ENCODE results near the gene LCAT. TPM values are rescaled to one million over a fixed set of nuclear protein-coding genes. Genes with fewer than 3 reads are reported as not detected.

LCAT gene
- polyA plus RNA-seq, 1 of the 3 experiments (the other 2 are of a cell fraction): 11.1 TPM

DNA sequence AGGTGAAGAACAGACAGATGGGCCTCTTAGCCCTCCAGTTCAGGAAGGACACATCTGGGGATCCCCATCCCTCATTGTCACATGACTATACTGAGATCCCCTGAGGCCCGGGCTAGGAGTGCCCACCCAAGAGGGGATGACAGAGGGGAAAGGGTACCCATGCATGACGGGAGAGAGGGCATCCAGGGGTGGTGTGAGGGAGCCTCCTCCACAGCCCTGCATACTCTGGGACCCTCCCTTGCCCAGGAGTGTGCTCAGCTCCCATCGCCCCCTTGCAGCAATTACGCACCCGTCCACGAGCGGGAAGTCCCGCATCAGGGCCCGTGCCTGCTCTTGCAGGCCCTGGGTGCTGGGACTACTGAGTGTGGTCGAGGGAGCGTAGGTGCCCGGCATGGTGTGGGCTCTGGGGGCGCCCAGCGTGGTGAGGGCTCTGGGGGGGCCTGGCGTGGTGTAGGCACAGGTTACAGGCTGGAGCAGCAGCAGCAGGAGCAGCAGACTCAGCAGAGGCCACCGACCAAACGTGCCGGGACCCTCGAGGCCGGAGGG is 48.8 kb upstream of the LCAT start:
- POLR2A ChIA-PET: no interaction called here

More for the DNA sequence above, 48.8 kb upstream of the LCAT start:
- TF ChIP-seq RCOR1 (IDR thresholded peaks at IDR 0.05; ENCODE audit: low read length): no peak
- TF ChIP-seq GATA2 (CRISPR knock-in tag; IDR thresholded peaks at IDR 0.05): no peak
- TF ChIP-seq, protein P1, sequence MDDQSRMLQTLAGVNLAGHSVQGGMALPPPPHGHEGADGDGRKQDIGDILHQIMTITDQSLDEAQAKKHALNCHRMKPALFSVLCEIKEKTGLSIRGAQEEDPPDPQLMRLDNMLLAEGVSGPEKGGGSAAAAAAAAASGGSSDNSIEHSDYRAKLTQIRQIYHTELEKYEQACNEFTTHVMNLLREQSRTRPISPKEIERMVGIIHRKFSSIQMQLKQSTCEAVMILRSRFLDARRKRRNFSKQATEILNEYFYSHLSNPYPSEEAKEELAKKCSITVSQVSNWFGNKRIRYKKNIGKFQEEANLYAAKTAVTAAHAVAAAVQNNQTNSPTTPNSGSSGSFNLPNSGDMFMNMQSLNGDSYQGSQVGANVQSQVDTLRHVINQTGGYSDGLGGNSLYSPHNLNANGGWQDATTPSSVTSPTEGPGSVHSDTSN (IDR thresholded peaks at IDR 0.05): no peak
- TF ChIP-seq, protein P2, sequence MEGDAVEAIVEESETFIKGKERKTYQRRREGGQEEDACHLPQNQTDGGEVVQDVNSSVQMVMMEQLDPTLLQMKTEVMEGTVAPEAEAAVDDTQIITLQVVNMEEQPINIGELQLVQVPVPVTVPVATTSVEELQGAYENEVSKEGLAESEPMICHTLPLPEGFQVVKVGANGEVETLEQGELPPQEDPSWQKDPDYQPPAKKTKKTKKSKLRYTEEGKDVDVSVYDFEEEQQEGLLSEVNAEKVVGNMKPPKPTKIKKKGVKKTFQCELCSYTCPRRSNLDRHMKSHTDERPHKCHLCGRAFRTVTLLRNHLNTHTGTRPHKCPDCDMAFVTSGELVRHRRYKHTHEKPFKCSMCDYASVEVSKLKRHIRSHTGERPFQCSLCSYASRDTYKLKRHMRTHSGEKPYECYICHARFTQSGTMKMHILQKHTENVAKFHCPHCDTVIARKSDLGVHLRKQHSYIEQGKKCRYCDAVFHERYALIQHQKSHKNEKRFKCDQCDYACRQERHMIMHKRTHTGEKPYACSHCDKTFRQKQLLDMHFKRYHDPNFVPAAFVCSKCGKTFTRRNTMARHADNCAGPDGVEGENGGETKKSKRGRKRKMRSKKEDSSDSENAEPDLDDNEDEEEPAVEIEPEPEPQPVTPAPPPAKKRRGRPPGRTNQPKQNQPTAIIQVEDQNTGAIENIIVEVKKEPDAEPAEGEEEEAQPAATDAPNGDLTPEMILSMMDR (IDR thresholded peaks at IDR 0.05): no peak
- TF ChIP-seq RFX5 (IDR thresholded peaks at IDR 0.05; ENCODE audit: low read length): no peak
- TF ChIP-seq USF1 (IDR thresholded peaks at IDR 0.05; ENCODE audit: borderline replicate concordance, low read depth): no peak
- TF ChIP-seq FOXJ3 (CRISPR knock-in tag; IDR thresholded peaks at IDR 0.05): no peak
- TF ChIP-seq, protein P3, sequence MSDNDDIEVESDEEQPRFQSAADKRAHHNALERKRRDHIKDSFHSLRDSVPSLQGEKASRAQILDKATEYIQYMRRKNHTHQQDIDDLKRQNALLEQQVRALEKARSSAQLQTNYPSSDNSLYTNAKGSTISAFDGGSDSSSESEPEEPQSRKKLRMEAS (IDR thresholded peaks at IDR 0.05; ENCODE audit: low read depth): no peak
- no peak for TF ChIP-seq MEF2A (IDR thresholded peaks at IDR 0.05; ENCODE audit: borderline replicate concordance, low read depth)
- no peak for TF ChIP-seq REST (IDR thresholded peaks at IDR 0.05; ENCODE audit: low read depth, low read length)
- no peak for TF ChIP-seq EP300 (IDR thresholded peaks at IDR 0.05; ENCODE audit: borderline replicate concordance in 1 of 2, low read depth in 1 of 2, low read length in 1 of 2)
- no peak for TF ChIP-seq TAF1 (IDR thresholded peaks at IDR 0.05; ENCODE audit: borderline replicate concordance, low read depth, low read length)
- TF ChIP-seq SIN3A (IDR thresholded peaks at IDR 0.05; ENCODE audit: borderline replicate concordance, low read depth, low read length): no peak
- no peak for TF ChIP-seq RXRA (IDR thresholded peaks at IDR 0.05; ENCODE audit: borderline replicate concordance, low read depth)
- TF ChIP-seq SMC3 (IDR thresholded peaks at IDR 0.05; ENCODE audit: low read depth, low read length): no peak
- TF ChIP-seq FOXM1 (IDR thresholded peaks at IDR 0.05; ENCODE audit: low read depth): no peak
- no peak for TF ChIP-seq FOSL2 (IDR thresholded peaks at IDR 0.05; ENCODE audit: borderline replicate concordance, low read depth)
- TF ChIP-seq, protein P4, sequence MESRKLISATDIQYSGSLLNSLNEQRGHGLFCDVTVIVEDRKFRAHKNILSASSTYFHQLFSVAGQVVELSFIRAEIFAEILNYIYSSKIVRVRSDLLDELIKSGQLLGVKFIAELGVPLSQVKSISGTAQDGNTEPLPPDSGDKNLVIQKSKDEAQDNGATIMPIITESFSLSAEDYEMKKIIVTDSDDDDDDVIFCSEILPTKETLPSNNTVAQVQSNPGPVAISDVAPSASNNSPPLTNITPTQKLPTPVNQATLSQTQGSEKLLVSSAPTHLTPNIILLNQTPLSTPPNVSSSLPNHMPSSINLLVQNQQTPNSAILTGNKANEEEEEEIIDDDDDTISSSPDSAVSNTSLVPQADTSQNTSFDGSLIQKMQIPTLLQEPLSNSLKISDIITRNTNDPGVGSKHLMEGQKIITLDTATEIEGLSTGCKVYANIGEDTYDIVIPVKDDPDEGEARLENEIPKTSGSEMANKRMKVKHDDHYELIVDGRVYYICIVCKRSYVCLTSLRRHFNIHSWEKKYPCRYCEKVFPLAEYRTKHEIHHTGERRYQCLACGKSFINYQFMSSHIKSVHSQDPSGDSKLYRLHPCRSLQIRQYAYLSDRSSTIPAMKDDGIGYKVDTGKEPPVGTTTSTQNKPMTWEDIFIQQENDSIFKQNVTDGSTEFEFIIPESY (IDR thresholded peaks at IDR 0.05; ENCODE audit: borderline replicate concordance, low read depth): no peak
- no peak for TF ChIP-seq NRF1 (IDR thresholded peaks at IDR 0.05; ENCODE audit: low read depth, low read length)
- TF ChIP-seq JUND (IDR thresholded peaks at IDR 0.05): no peak
- Histone ChIP-seq H3K27ac (ENCODE audit: low read depth in 2 of 2, low read length in 1 of 2) (no peak overlapping the region), H3K9me2 (no peaks in the 10 kb centered on the region), H3K36me3 (replicated peaks in 1 of 2; ENCODE audit: control insufficient read depth in 1 of 2, insufficient read depth in 2 of 2, low read length in 1 of 2) (no peaks in the 10 kb centered on the region), H3K9ac (no peak overlapping the region), H3K4me2 (peak overlapping the region; percentile 66; the same call in 1 of the 2 replicates), H3K79me2 (ENCODE audit: insufficient read depth) (no peaks in the 10 kb centered on the region), H3K4me1 (ENCODE audit: control insufficient read depth in 1 of 2, insufficient read depth in 2 of 2, low read depth in 1 of 2, low read length in 1 of 2) (peaks cover 0 to 7% of the 10 kb centered on the region in 2 experiments; a peak in 1 of 4 replicates), H4K20me1 (ENCODE audit: insufficient read depth) (no peaks in the 10 kb centered on the region), H3F3A (replicated peaks; ENCODE audit: insufficient read depth) (no peaks in the 10 kb centered on the region), H2AFZ (ENCODE audit: low read depth) (no peak overlapping the region), H3K9me3 (no peaks in the 10 kb centered on the region), H3K27me3 (ENCODE audit: insufficient read depth) (no peaks in the 10 kb centered on the region), H3K4me3 (ENCODE audit: low read depth in 2 of 2, low read length in 1 of 2) (peak overlapping the region in 1 of 2 experiments; percentile 56; a peak in 2 of 4 replicates)
- CTCF ChIA-PET: interaction anchor here (1.0 to 3.9 kb wide), 7 partner anchors 12 to 236 kb away, joined by 3 to 25 read pairs (median 4); no protein-coding TSS in a partner anchor
- 69% methylated on average over 15 of the region's 20 CpGs for WGBS (ENCODE audit: low lambda C conversion rate)
- DNase-seq: no peak

Measured in SK-N-SH (cell line).